ENCODE data around the gene SAMD14.

Gene SAMD14

DNA sequence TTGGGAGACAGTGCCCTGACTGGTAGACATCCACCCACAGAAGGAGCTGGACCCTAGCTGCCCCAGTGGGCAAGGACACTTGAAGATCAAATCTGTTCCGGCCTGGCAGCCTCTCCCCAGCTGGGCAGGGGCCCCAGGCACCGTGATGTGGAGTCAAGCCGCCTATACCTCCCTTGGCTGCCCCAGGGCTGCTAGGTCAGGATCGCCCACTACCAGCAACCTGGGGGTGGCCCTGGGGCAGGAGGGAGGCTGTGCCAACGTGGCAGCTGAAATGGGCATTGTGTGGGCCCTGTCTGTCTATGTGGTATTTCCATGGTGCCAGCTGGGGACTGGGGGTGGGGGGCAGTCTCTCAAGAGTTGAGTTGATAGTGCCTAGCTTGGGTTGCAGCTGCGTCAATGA is 33.9 kb downstream of the SAMD14 start:
- no peak for DNase-seq (ENCODE audit: low read depth in 2 of 2)

DNA sequence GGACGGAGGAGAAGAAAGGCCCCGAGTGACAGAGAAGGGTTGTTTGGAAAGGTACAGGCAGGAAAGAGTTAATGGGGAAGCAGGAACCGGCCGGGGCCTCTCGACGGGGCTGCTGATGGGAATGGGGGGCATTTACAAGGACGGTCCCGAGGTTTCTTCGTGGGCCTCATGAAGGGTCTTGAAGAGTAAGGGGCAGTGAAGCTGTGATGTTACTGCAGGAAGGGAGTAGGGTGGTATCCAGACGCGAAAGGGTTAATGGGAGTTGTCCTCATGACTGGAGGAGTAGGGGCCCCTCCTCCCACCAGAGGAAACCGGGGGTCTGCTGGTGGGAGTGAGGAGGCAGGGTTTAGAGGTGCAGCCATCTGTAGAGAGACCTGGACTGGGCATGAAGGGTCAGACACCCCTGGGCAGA is 34.3 kb downstream of the SAMD14 start:
- no peak for DNase-seq (ENCODE audit: low read depth in 2 of 2)

- DNase-seq (ENCODE audit: low read depth in 2 of 2), result peak; percentile 91
Measured at GRCh38 chr17:50094753-50095619, 35.0 kb downstream of the SAMD14 start, which contains the start of gene PDK2. TSS of gene PDK2 (plus strand) at chr17:50095351. CDS start at chr17:50095436, 85 bp downstream.

DNA sequence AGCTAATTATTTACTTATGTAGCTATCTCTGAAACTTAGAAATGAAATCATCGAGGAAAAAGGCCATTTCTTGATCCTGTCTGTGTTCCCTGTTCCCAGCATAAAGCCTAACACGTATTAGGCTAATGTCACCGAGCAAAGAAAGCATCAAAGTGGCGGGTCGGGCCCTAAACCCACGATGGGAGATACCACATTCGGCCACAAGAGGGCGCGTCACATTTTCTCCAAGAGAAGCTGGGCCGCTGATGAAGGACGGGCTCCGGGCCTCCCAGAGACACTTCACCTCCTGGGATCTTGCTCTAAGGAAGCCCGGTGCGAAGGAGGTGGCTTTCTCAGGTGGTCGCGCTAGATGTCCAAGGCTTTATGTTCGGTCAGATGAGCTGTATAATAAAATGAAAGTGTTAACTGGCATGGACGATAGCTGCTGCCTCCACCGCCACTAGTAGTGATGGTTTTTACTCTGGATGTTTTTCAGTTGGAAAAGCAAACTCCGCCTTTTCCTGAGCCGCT is 35.7 kb downstream of the SAMD14 start:
- peak; percentile 89 to 93 for DNase-seq (ENCODE audit: low read depth in 2 of 2)

DNA sequence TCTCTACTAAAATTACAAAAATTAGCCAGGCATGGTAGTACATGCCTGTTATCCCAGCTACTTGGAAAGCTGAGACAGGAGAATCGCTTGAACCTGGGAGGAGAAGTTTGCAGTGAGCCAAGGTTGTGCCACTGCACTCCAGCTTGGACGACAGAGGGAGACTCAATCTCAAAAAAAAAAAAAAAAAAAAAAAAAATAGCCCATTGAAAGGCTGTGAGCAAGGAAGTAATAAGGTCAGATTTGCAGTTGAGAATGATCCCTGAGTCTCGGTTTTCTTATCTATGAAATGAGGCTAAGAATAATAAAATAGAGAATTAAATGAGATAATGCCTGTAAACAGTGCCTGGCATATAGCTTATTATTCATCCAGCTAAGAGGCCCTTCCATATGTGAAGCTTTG is 36.2 kb downstream of the SAMD14 start:
- DNase-seq (ENCODE audit: low read depth in 2 of 2), result no peak

GRCh38 chr17:50093246-50093645 is 36.7 kb downstream of the SAMD14 start:
- no peak for DNase-seq (ENCODE audit: low read depth in 2 of 2)

DNA sequence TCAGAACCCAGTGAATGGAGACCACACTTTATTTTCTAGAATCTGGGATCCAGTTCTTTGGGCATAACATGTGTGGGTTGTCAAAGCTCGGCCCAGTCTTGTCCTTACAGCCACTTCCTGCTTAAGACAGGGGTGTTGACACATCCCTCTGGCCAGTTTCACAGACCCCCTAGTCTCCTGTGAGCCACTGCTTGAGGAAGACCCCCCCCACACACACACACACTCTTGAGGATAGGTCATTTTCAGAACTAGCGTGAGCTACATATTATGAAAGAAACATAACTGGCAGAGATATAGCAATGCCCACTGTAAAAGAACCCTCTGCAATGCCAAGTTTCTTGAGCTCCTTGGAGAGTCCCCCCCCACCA is 38.1 kb downstream of the SAMD14 start:
- no peak for DNase-seq (ENCODE audit: low read depth in 2 of 2)

GRCh38 chr17:50090971-50091917 is 38.7 kb downstream of the SAMD14 start:
- DNase-seq (ENCODE audit: low read depth in 2 of 2), result no peak

DNA sequence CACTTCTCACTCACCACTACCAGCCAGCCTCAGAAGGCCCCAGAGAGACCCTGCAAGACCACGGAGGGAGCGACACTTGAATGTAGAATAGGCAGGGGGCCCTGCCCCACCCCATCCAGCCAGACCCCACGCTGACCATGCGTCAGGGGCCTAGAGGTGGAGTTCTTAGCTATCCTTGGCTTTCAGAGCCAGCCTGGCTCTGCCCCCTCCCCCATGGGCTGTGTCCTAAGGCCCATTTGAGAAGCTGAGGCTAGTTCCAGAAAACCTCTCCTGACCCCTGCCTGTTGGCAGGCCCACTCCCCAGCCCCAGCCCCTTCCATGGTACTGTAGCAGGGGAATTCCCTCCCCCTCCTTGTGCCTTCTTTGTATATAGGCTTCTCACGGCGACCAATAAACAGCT is 39.9 kb downstream of the SAMD14 start:
- DNase-seq (ENCODE audit: low read depth in 2 of 2), result no peak

- DNase-seq (ENCODE audit: low read depth in 2 of 2), result no peak
Measured at GRCh38 chr17:50088952-50089825, 40.8 kb downstream of the SAMD14 start.

DNA sequence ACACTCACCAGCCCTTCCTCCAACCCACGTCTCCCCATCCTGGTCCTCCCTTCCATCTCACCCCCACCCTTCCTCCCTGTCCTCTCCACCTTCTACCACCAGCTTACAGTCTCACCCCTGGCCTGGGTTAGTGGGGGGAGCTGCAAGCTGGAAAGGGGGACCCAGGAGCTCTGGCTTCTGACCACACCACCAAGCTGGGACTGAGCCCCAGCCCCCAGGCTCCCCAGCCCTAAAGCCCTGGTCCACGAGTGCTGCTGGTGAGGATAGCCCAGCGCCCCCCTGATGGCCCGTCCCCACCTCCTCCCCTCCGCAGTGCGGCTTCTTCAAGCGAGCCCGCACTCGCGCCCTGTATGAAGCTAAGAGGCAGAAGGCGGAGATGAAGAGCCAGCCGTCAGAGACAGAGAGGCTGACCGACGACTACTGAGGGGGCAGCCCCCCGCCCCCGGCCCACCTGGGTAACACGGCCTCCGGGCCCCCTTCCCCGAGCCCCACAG is 42.0 kb downstream of the SAMD14 start:
- DNase-seq (ENCODE audit: low read depth in 2 of 2), result no peak

- peak; percentile 67 to 73 for DNase-seq (ENCODE audit: low read depth in 2 of 2)
Measured at GRCh38 chr17:50087246-50087911, 42.6 kb downstream of the SAMD14 start.

DNA sequence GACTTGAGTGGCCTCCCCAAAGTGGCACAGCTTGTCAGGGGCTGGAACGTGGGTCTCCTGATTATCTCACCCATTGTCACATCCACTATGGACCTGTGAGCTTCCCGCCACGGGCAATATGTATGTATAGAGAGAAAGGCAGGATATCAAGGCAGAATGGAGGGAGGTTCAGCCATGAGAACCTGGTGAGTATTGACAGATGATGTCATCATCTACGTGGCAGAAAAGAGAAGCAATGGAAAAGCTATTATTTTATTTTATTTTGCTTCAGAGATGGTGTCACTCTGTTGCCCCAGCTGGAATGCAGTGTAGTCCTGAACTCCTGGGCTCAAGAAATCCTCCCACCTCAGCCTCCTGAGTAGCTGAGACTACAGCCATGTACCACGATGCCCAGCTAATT is 48.2 kb downstream of the SAMD14 start:
- DNase-seq (ENCODE audit: low read depth in 2 of 2), result no peak

DNA sequence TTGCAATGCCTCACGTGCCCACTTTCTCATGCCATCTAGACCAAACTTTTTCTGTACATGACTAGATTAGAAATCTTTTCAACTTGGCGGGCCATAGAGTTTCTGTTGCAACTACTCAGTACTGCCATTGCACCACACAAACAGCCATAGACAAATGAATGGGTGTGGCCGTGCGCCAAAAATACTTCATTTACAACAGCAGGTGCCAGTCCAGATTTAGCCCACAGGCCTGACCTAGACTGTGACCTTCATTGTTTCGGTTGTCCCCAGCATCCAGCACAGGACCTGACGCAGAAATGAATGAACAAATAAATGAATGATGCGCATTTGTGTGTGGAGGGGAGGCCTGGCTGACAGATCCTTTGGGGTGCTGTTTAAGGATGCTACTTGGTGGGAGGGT is 49.1 kb downstream of the SAMD14 start:
- no peak for DNase-seq (ENCODE audit: low read depth in 2 of 2)

- DNase-seq (ENCODE audit: low read depth in 2 of 2), result no peak
Measured at GRCh38 chr17:50080096-50080480, 49.9 kb downstream of the SAMD14 start.

DNA sequence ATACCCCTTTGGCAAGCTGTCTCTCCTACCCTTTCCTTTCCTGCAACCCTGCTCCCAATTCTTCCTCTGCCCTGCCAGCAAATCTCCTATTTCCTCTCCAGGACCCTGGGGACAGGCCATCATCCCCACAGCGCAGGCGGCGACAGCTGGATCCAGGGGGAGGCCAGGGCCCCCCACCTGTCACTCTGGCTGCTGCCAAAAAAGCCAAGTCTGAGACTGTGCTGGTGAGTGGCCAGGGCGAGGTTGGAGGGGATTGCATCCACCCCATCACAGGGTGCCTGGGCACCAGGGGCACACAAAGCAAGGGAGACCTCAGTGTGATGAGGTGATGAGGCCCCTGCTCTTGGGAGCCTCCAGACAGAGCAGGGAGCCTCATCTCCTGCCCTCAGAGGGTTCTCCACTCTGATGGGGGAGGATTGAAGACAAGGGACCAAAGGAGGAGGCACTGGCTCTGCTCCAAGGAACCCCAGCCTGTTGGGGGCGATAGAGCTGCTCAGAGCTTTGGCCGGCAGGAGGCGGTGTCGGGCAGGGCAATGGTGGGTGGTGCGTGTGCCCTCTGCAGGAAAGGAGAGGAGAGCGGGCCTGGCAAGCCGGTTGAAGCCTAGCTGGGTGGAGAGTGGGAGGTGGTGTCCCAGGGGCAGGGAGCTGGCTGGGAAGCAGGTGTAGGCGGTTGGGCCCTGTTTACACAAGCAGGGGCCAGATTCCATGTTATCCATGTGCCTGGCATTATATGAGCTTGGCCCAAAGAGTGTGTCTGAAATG is 50.4 kb downstream of the SAMD14 start:
- no peak for DNase-seq (ENCODE audit: low read depth in 2 of 2)

GRCh38 chr17:50078430-50078829 is 51.5 kb downstream of the SAMD14 start:
- DNase-seq (ENCODE audit: low read depth in 2 of 2), result no peak

- DNase-seq (ENCODE audit: low read depth in 2 of 2), result no peak
Measured at GRCh38 chr17:50076591-50077235, 53.2 kb downstream of the SAMD14 start.

- DNase-seq (ENCODE audit: low read depth in 2 of 2), result no peak
Measured at GRCh38 chr17:50076221-50076590, 53.8 kb downstream of the SAMD14 start.

All from stimulated activated CD4-positive, alpha-beta T cell treated with anti-CD3 and anti-CD28 coated beads, Interleukin-1b, Interleukin-23, amount 100 ng/mL, for 4 hours (primary cell).